Measurements from ENCODE around the gene PPIE. TPM values are rescaled to one million over a fixed set of nuclear protein-coding genes. Genes with fewer than 3 reads are reported as not detected.

The PPIE gene
- total RNA-seq, 1 donor from 2014 or later, result 67.1 TPM

GRCh38 chr1:39721664-39722063 lies 17.0 kb upstream of the PPIE start:
- DNase-seq (ENCODE audit: low read depth), result no peak
- Histone ChIP-seq H3K27me3 (ENCODE audit: control insufficient read depth, insufficient read depth, low read length) (peaks cover 5% of the 10 kb centered on the region), H3K4me3 (ENCODE audit: low read depth, low read length) (no peak overlapping the region), H3K36me3 (ENCODE audit: control insufficient read depth, insufficient read depth, low read length) (no peaks in the 10 kb centered on the region)
- no peak for TF ChIP-seq CTCF (IDR thresholded peaks at IDR 0.05; ENCODE audit: insufficient read depth, low read length, severe bottlenecking)
- no peak for FAIRE-seq

GRCh38 chr1:39722495-39722894 lies 16.2 kb upstream of the PPIE start:
- Histone ChIP-seq H3K4me3 (ENCODE audit: low read depth, low read length) (no peak overlapping the region), H3K36me3 (ENCODE audit: control insufficient read depth, insufficient read depth, low read length) (no peaks in the 10 kb centered on the region), H3K27me3 (ENCODE audit: control insufficient read depth, insufficient read depth, low read length) (peaks cover 3% of the 10 kb centered on the region)
- no peak for TF ChIP-seq CTCF (IDR thresholded peaks at IDR 0.05; ENCODE audit: insufficient read depth, low read length, severe bottlenecking)
- DNase-seq (ENCODE audit: low read depth) (peak; percentile 97), FAIRE-seq (no peak)

GRCh38 chr1:39726600-39726999 lies 12.1 kb upstream of the PPIE start:
- Histone ChIP-seq H3K4me3 (ENCODE audit: low read depth, low read length) (no peak overlapping the region), H3K27me3 (ENCODE audit: control insufficient read depth, insufficient read depth, low read length) (no peaks in the 10 kb centered on the region), H3K36me3 (ENCODE audit: control insufficient read depth, insufficient read depth, low read length) (no peaks in the 10 kb centered on the region)
- DNase-seq (ENCODE audit: low read depth) (no peak), FAIRE-seq (no peak)
- TF ChIP-seq CTCF (IDR thresholded peaks at IDR 0.05; ENCODE audit: insufficient read depth, low read length, severe bottlenecking), result no peak

- DNase-seq (ENCODE audit: low read depth) (peak; percentile 18), FAIRE-seq (no peak)
- H3K27me3 ChIP-seq (ENCODE audit: control insufficient read depth, insufficient read depth, low read length), result no peaks in the 10 kb centered on the region
- no peaks in the 10 kb centered on the region for H3K36me3 ChIP-seq (ENCODE audit: control insufficient read depth, insufficient read depth, low read length)
- H3K4me3 ChIP-seq (ENCODE audit: low read depth, low read length), result no peak overlapping the region
- TF ChIP-seq CTCF (IDR thresholded peaks at IDR 0.05; ENCODE audit: insufficient read depth, low read length, severe bottlenecking), result no peak
Measured at GRCh38 chr1:39727221-39727931, 11.3 kb upstream of the PPIE start.

- DNase-seq (ENCODE audit: low read depth) (no peak), FAIRE-seq (no peak)
- H3K36me3 ChIP-seq (ENCODE audit: control insufficient read depth, insufficient read depth, low read length), result no peaks in the 10 kb centered on the region
- no peak for TF ChIP-seq CTCF (IDR thresholded peaks at IDR 0.05; ENCODE audit: insufficient read depth, low read length, severe bottlenecking)
- H3K27me3 ChIP-seq (ENCODE audit: control insufficient read depth, insufficient read depth, low read length), result no peaks in the 10 kb centered on the region
- no peak overlapping the region for H3K4me3 ChIP-seq (ENCODE audit: low read depth, low read length)
Measured at GRCh38 chr1:39727932-39728317, 10.8 kb upstream of the PPIE start.

GRCh38 chr1:39729030-39729429 lies 9.7 kb upstream of the PPIE start:
- DNase-seq (ENCODE audit: low read depth) (peak; percentile 58), FAIRE-seq (no peak)
- no peaks in the 10 kb centered on the region for H3K27me3 ChIP-seq (ENCODE audit: control insufficient read depth, insufficient read depth, low read length)
- TF ChIP-seq CTCF (IDR thresholded peaks at IDR 0.05; ENCODE audit: insufficient read depth, low read length, severe bottlenecking), result no peak
- no peak overlapping the region for H3K4me3 ChIP-seq (ENCODE audit: low read depth, low read length)
- H3K36me3 ChIP-seq (ENCODE audit: control insufficient read depth, insufficient read depth, low read length), result no peaks in the 10 kb centered on the region

All from bronchial epithelial cell (primary cell).